Ramos (cell line): Measurements from ENCODE around the gene AMOTL2.

Experiments
- in situ Hi-C: fragments of 300-500 bp; cut with MboI; formaldehyde crosslinking; loops from one replicate; pipeline ENCODE4 v1.14.3; 2022; ENCODE audit warnings: low sequenced_read_pairs; ENCODE audit not compliant: unreplicated experiment

AMOTL2 gene

DNA sequence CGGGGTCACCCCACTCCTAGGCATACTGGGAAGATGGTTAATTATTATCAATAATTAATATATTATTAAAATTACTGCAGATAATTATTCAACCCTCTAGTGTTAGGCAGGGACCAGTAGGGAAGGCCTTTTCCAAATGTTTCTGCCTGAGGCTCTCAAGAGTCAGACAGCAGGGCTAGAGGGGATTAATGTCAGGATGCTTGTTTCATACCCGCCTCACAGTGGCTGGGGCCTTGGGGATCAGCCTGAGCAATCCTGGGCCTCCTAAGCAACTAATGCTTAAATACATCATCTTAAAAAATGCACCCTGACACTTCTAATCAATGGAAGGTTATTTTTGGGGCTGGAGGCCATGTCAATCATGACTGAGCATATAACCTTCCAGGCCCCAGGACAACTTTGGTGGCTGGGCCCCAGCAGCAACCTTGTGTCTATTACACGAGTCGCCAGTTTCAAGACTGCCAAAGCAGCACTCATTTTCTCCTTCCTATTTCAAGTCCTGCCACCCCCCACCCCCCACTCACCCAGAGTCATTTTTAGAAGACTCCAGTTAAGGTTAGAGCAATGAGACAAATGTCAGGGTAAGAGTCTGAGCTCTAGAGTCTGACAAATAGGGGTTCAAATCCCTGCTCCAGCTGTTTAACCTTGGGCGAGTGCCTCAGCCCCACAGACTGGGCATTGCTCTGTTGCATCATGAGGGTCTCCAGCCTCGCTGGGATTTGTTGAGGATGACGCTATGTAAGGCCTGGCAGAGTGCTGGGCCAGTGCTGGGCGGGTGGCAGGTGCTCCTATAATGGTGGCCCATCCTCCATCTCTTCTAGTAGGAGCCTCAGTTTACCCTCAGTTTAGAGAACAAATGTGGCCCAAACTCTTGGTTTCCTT, 6.1 kb downstream of the AMOTL2 start:
- in situ Hi-C loops, result no loop called here

DNA sequence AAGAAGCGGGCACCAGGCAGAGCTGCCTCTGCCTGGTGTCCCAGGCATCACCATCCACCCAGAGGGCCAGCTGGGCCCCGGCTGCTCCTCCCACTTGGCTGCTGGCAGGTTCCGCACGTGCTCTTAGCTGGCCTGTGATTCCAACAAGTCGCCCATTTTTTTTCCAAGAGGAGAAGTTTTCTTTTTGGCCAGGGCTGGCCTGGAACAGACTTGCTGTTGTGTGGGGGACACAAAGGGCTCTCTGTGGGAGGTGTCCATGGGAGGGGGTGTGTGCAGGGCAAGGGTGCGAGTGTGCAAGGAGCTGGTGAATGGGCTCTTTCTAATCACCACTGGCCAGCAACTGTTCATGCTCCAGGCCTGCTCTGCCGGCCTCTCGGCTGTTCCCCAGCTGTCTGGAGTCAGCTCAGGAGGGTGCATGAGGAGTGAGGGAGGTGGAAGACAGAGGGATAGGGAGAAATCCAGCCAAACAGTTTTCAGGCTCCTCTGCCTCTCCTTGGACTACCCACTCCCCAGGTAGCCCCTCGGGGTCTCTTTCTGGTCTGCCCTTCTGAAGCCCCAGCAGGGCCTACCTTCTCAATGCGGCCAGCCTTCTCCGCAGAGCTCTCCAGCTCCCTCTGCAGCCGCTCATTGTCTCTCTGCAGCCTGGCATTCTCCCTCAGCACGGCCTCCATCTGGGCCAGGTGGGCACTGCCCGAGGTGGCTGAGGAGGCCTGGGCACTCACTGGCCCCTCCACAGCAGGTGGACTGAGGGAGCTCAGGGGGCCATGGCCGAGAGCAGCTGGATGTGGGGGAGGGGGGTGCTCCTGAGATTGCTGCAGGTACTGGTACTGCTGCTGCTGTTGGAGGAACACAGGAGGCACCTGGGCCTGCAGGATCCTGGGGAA, 7.1 kb downstream of the AMOTL2 start:
- in situ Hi-C loops, result no loop called here

DNA sequence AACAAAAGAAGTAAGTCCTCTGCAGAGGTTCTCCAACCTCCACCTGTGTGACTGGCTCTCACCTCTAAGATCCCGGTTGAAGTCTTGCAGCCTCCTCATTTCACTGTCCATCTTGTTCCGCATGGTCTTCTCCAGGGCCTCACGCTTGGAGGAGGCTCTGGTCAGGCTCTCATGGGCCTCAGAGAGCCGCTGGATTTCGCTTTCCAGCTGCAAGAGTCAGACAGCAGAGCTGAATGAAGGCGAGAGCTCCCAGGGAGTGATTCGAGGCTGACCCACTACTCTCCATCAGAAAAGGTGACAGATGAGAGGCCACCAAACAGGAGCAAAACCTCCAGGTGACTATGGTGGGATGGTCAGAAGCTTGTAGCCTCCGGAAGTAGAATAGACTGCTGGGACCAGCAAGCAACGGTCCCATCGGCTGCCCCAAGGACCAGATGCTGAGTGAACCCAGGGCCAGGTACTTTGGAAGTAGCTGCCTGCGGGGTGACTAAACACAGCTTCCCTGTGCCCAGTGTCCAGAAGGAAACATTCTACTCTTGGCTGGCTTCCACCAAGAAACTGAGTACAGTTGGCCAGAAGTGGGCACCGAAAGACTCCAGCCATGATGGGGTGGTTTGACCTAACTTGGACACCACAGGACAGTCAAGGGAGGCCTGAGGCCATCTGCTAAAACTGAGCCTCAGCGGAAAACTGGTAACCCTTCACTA, 7.9 kb downstream of the AMOTL2 start:
- in situ Hi-C loops, result no loop called here

DNA sequence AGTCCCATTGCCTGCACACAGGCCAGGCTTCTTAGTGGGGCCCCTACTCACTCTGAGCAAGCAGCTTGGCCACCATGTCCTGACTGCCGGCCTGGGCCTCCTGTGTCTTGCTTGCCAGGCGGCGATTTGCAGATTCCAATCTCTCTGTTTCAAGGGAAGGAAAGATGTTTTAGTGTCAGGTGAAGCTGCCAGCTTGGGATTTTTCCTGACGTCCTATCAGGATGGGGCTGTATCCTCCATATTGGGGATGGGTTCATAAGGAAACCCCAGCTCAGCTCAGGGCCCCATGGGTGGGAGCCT, 8.5 kb downstream of the AMOTL2 start:
- in situ Hi-C loops, result no loop called here

DNA sequence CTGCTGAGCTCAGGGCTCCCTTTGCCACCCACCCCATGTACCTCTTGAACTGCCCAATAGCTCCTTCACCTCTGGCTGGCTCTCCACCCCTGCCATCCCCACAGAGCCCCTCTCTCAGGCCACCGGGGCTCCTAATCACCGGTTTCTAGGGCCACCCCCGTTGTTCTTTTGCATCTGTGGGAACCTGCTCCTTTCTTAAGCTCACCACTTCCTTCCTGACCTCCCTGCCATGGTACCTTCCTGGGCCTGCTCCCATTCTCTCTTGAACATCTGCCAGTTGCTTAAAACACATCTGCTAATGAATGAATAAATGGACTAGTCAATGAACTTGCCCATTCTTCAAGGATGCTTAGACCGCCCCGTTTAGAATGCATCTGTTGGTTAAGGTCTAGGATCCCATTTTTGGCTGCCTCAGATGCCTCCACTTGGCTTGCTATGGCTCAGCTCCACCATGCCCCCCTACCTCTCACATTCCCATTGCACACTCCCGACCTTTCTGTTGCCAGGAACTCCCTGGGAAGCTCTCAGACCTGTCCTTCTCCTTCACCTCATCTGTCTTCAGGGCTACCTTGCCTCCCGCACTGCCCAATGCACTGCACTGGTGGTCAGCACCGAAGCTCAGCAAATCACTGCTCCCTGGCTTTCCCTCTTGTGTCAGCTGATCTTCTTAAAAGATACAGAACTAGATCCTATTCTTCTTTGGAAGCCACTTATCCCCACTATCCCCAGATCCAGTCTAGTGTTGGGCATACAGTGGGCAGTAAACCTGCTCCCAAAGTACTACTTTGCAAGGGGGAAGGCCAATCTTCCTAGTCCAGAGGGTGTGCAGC, 9.1 kb downstream of the AMOTL2 start:
- in situ Hi-C loops, result no loop called here

DNA sequence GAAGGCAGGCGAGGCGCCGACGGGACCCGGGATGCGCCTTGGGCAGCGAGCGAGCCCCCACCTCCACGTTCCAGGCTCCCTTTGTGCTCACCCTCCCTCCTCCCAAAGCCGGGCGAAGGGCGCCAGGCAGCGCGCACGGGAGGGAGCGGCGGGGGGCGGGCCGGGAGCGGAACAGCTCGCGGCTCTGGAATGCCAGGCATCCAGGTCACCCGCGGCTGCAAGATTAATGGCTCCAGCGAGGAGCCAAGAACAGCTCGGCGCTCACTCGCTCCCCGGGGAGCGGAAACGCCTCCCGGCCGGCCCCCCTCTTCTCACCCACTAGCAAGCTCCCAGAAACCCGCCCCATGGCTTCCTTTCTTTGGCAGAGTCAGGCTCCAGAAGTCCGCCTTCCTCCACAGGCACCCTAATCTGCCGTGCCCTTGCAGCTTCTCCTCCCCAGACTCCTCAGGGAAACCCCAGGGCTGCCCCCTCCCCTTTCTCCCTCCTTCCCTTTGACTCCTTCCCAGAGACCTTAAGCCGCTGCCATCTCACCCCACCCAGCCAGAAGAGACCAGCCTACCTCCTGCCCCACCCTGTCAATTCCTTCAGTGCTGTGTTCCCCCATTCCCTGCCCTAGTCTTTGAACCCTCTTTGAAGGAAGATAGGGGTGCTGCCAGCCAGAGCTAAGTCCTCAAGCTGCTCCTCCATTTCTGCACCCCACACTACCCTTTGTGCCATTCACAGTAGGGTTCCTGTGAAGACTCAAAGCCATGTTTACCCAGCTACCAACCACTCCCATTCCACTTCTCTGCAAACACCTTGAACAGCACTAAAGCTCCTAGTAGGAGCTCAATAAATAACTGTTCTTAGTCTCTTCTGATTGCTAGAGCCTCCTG, 9.9 kb downstream of the AMOTL2 start:
- in situ Hi-C loops, result no loop called here

DNA sequence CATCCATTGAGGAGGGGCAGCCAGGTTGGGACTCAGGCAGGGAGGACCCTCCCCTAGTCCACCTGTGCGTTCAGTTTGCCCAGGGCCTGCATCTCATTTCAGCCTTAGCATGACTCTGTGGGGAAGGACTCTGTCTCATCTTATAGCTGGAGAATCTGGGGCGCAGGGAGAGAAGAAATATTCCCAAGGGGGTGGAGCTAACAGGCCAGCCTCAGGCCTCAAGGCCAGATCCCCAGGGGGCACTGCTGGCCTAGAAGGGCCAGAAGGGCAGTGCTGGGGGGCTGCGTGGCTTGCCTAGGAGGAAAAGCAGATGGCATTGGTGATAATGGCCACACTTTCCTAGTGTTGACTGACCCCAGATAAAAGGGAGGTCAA, 10.9 kb downstream of the AMOTL2 start:
- in situ Hi-C loops, result no loop called here

DNA sequence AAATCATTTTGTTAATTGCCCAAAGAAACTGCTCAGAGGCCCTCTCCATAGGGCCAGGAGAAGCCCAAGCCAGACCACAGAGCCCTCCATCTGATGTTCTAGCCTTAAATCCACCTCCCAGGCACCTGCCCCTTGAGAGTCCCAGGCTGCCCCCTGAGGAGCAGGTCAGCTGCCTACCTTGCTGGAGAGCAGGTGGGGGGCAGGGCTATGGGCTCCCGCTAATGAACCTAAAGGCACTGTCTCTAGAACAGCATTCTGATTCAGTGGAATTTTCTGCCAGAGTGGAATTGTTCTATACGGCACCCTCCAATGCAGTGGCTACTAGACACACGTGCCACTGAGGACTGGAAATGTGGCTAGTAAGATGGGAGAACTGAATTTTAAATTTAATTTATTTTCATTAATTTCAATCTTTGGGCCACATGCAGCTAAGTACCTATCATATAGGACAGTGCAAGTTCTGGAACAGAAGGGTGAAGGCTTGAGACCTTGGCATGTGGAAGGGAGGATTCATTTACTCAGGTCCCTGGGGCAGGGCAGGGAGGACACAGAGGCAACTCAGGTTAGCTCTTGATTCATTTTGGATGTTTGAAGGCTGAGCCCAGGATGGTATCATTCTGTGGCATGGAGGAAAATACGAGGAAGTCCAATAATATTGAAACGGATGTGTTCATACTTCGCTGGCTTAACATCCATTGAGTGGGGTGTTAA, 11.4 kb downstream of the AMOTL2 start:
- in situ Hi-C loops, result no loop called here

DNA sequence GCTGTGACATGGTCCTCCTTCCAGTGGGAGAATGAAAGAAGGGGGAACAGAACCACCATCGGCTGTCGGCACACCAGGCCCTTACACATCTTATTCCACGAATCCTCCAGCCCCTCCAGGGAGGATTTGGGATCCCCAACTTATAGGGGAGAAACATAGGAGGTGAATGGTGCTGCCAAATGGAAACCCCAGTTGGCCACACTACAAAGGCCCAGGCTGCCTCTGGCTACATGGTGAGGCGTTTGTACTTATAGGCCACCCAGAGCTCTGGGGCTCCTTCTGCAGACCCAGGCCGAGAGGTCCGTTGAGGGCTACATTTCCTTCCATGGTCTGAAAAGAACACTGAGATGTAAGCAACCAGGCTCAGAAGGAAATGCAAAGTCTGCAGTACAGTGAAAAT, 12.0 kb downstream of the AMOTL2 start:
- in situ Hi-C loops, result no loop called here

DNA sequence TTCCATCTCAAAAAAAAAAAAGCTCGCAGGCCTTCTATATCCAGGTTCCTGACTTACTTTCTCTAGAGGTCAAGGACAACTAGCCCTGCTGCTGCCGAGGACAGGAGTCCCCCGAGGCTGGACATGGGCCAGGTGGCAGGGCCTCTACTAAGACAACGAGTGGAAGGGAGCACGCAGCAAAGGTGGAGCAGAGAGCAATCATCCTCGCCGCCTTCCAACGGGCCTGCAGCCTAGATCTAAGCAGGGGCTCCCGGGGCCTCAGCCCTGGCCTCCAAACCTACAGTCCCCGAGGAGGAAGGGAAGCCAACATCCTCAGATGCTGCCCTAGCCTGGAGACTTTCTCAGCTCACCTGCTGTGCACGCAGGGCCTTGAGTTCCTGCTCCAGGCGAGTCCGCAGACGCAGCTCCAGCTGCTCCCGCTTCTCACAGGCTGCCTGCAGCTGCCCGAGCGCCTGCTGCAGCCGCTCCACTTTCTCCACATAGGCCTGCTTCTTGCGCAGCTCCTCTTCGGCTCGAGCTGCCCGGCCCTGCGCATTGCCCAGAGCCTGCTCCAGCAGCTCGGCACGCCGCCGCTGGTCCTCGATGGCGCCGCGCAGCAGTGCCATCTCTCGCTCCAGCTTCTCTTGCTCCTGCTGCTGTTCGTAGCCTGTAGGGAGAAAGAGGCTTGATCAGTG, 12.9 kb downstream of the AMOTL2 start:
- in situ Hi-C loops, result no loop called here

DNA sequence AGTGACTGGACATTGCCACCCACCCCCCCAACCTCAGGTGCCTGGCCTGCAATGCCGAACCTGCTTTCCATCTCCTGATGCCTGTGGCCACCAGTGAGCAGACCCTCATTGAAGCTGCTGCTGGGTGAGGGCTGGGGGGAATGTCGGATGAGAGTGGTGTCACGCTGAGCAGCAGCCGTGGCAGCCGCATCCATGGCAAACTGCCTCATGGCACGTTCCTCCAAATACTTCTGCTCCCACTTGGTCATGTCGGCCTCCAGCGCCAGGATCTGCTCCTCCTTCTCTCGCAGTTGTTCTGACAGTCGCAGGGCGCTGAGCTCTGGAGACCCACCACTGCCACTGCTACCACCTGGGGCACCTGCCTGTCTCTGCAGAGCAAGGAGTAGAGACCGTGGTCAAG, 14.2 kb downstream of the AMOTL2 start:
- in situ Hi-C loops, result no loop called here

DNA sequence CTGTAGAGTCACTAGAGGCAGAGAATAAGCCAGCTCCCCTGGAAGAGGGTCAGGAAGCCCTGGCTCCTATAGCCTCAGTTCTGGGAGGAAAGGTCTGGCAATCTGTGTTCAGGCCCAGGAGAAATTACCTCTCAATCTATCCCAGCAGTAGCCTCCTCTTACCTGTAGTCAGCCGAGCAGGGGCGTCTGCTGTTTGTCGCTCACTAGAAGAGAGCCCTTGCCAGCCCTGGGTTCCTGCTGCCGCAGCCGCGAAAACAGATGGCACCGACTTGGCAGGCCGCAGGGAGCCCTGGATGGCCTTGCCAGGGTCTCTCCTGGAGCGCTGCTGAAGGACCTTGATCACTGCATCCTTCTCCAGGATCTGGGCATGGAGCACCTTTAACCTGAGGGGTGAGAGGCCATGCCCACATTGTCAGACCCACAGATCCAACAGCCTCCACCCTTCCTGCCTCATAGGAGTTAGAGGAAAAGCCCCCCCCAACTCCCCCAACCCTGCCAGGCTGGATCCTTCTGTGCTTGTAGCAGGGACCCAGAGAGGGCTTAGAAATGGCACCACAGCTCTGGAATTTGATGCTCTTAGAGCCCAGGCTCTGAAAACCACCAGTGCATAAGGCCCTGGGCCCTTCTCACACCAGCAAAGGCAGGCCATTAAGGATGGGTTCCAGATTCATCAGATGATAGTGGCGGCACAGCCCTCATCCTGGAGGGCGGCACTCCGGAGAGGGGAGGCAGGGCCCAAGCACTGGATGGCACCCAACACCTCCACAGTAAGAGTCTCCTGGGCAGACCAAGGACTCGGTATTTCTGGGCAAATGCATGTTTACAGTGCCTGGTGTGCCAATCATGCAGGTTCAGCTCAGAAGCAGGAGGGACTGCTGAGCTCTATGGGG, 14.9 kb downstream of the AMOTL2 start:
- in situ Hi-C loops, result no loop called here

DNA sequence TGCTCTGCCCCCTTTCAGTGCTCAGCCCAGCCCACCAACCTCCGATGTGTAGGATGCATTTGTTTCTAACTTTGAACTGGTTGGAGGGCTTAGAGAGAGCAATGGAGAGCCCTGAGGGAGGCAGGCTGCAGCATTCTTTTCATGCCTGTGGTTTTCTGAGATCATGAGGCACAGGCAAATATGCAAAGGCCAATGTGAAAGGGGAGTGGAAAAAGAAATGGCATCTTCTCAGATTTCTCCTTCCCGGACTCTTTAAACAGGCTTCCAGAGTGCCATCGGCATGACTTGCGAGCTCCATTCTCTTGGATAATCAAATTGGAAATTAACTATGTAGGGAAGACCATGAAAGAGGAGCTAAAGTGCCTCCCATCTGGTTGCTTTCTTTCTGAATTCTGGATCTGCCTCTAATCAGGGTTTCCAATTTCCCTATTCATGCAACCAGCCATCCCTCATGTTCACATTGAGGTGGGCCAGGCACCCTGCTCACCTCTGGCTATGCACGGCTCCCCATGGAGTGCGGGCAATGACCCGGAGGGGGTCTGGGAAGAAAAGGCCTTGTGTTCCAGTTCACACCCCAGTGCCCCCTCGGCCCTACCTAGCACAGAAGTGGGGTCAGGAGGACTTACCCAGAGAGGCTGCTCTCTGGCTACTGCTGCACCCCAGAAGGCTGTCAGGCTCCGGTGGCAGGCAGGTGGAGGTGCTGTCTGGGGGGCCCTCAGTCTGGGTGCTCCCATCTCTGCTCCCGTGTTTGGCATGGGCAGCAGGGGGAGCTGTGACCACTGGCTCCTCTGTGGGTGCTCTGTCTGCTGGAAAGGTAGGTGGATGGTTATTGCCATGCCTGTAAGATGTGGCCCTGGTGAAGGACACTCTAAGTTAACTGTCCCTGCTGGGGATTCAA, 16.1 kb downstream of the AMOTL2 start:
- in situ Hi-C loops, result no loop called here

DNA sequence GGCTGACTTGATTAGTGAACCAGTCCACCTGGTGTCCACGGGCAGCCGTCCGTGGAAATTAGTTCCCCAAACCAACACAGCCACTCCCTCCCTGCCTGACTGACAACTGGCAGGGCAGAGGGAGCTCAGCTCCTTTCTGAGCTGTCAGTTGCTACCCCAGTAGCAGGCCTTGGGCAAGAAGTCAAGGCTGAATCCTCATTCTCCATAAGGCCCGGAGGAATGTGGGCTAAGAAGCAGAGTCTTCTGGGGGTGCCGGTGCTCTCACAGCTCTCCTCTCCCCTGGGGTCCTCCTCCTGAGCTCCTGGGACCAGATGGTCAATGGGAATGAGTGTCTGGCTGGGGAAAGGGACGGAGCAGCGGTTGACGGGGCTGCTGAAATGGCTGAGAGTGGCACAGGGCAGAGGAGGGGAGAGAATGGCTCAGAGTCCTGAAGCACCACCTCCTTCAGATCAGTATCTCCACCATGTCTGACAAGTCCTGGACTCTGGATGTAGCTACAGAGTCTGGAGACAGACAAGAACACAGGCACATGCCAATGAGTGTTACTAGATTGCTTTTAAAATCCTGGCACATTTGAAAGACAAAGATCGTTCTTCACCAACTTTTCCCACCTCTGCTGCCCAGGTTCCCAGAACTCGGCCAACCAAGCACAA, 16.9 kb downstream of the AMOTL2 start:
- in situ Hi-C loops, result no loop called here

DNA sequence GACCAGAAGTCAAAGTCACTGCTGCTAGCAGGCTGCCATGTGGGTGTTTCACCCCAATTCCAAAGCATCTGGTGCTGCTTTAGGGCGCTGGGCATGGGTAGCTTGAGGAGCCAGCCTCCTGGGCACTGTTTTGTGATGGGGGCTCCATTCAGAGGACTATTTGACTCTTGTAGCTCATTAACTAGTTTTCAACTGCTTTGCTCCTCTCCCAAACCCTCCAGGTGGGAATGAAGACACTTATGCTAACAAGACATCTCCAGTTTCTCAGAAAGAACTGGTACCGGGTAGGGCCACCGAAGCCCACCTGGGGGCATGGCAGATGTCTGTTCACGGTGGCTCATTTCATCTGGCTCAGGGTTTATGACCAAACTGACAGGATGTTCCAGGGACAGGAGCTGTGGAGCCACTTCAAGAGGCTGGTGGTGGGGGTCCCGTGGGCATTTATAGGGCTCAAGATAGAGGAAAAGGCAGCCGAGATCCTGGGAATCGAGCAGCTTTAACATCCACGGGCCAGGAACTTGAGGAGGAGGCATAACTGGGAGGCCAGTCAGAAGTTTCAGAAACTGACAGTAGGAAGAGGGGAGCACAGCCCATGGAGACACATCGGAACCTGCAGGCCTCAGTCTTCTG, 17.7 kb downstream of the AMOTL2 start:
- in situ Hi-C loops, result no loop called here
